Smooth muscle cell (in vitro differentiated cells): ENCODE data around the gene PKIB. TPM values are rescaled to one million over a fixed set of nuclear protein-coding genes. Genes with fewer than 3 reads are reported as not detected.

Source experiments
- DNase-seq: peaks from one replicate; lab custom pipeline; 2025; ENCODE audit not compliant: unreplicated experiment; lab: John Stamatoyannopoulos, UW
- H2AFZ ChIP-seq: fragments of 200-600 bp; sonication (generic); 2 replicates; pipeline ENCODE4 v1.6.0; 2016; ENCODE audit warnings: antibody characterized with exemption, low read depth, mild to moderate bottlenecking
- H3F3A ChIP-seq: fragments of 200-600 bp; sonication (generic); 2 replicates; pipeline ENCODE4 v1.6.0; 2017; ENCODE audit warnings: antibody characterized with exemption, low read depth
- H3K27ac ChIP-seq: fragments of 200-600 bp; sonication (generic); 2 replicates; pipeline ENCODE4 v1.5.1; 2016; ENCODE audit warnings: low read depth, mild to moderate bottlenecking
- H3K27me3 ChIP-seq: fragments of 200-600 bp; sonication (generic); 2 replicates; pipeline ENCODE4 v1.6.1; 2016; ENCODE audit warnings: low read depth, mild to moderate bottlenecking
- H3K36me3 ChIP-seq: fragments of 200-600 bp; sonication (generic); 2 replicates; pipeline ENCODE4 v1.5.1; 2016; ENCODE audit warnings: low read depth
- H3K4me1 ChIP-seq: fragments of 200-600 bp; sonication (generic); 2 replicates; pipeline ENCODE4 v1.5.1; 2016; ENCODE audit warnings: low read depth
- H3K4me2 ChIP-seq: fragments of 200-600 bp; sonication (generic); 2 replicates; pipeline ENCODE4 v1.6.0; 2016; ENCODE audit warnings: mild to moderate bottlenecking
- H3K4me3 ChIP-seq: fragments of 200-600 bp; sonication (generic); 2 replicates; pipeline ENCODE4 v1.5.1; 2016; ENCODE audit warnings: mild to moderate bottlenecking
- H3K79me2 ChIP-seq: fragments of 200-600 bp; sonication (generic); 2 replicates; pipeline ENCODE4 v1.6.0; 2016; ENCODE audit warnings: low read depth, mild to moderate bottlenecking
- H3K9ac ChIP-seq: fragments of 200-600 bp; sonication (generic); 2 replicates; pipeline ENCODE4 v1.6.0; 2016; ENCODE audit warnings: low read depth
- H3K9me3 ChIP-seq: fragments of 200-600 bp; sonication (generic); replicated peaks from 2 replicates; pipeline ENCODE4 v1.5.1; 2016; ENCODE audit warnings: low read depth
- H4K20me1 ChIP-seq: fragments of 200-600 bp; sonication (generic); 2 replicates; pipeline ENCODE4 v1.6.0; 2016; ENCODE audit warnings: low read depth
- CTCF ChIP-seq: fragments of 200-600 bp; sonication (generic); IDR thresholded peaks from 2 replicates; pipeline ENCODE4 v1.5.1; 2017; ENCODE audit warnings: borderline replicate concordance, mild to moderate bottlenecking, antibody characterized with exemption; ENCODE audit not compliant: insufficient read depth, poor library complexity, severe bottlenecking
- WGBS: methylation state at CpG from one replicate; pipeline ENCODE4 v1.1.7; 2016; ENCODE audit warnings: low lambda C conversion rate; 5-methylcytosine and 5-hydroxymethylcytosine counted together
- polyA plus RNA-seq: library from polyadenylated mRNA; unstranded; fragments of >200 nt; fragmentation: Nextera tagmentation; extraction: Ambion mirVana; gene quantifications from 2 replicates; pipeline ENCODE4 v1.2.1, GENCODE V29; 2016
- small RNA-seq: library from RNA; depleted of rRNA; stranded (forward); fragments of <200 nt; gene quantifications from one replicate; pipeline ENCODE3, GENCODE V24; 2014
- total RNA-seq: library from RNA; depleted of rRNA; stranded (reverse); fragments of >200 nt; gene quantifications from 2 replicates; pipeline ENCODE4 v1.2.3, GENCODE V29; 2014

Gene PKIB
- total and polyA plus RNA-seq, 2 experiments from 2014 or later, result 65.6 to 82.6 TPM

GRCh38 chr6:122766256-122766655 is 156.1 kb downstream of the PKIB start:
- H3K36me3 ChIP-seq, result no peaks in the 10 kb centered on the region

GRCh38 chr6:122770835-122771601 is 160.8 kb downstream of the PKIB start:
- no peaks in the 10 kb centered on the region for H4K20me1 ChIP-seq
- no peak for DNase-seq
- peaks cover 18% of the 10 kb centered on the region for H3K27me3 ChIP-seq
- H3K27ac ChIP-seq, result no peak overlapping the region
- no peak overlapping the region for H2AFZ ChIP-seq
- H3F3A ChIP-seq, result no peaks in the 10 kb centered on the region
- no peaks in the 10 kb centered on the region for H3K9me3 ChIP-seq
- H3K79me2 ChIP-seq, result no peaks in the 10 kb centered on the region
- H3K4me3 ChIP-seq, result no peak overlapping the region
- no peaks in the 10 kb centered on the region for H3K36me3 ChIP-seq
- H3K4me2 ChIP-seq, result no peak overlapping the region
- H3K9ac ChIP-seq, result no peak overlapping the region
- TF ChIP-seq CTCF, result no peak
- WGBS, result 17% methylated on average over 1 of the region's 1 CpG
- no peaks in the 10 kb centered on the region for H3K4me1 ChIP-seq

More at GRCh38 chr6:122766256-122766655, 156.1 kb downstream of the PKIB start:
- TF ChIP-seq CTCF, result no peak
- H3K27ac ChIP-seq, result no peak overlapping the region
- H3K4me1 ChIP-seq, result no peaks in the 10 kb centered on the region
- H3K9ac ChIP-seq, result no peak overlapping the region
- H4K20me1 ChIP-seq, result no peaks in the 10 kb centered on the region
- no peaks in the 10 kb centered on the region for H3K9me3 ChIP-seq
- H2AFZ ChIP-seq, result peak overlapping the region; percentile 20
- no peak for DNase-seq
- peaks cover 13% of the 10 kb centered on the region for H3K27me3 ChIP-seq
- H3K79me2 ChIP-seq, result no peaks in the 10 kb centered on the region
- no peaks in the 10 kb centered on the region for H3F3A ChIP-seq
- H3K4me3 ChIP-seq, result no peak overlapping the region
- no peak overlapping the region for H3K4me2 ChIP-seq

GRCh38 chr6:122772724-122773415 is 162.7 kb downstream of the PKIB start:
- H3K27me3 ChIP-seq, result peaks cover 11% of the 10 kb centered on the region
- H3K9ac ChIP-seq, result no peak overlapping the region
- no peaks in the 10 kb centered on the region for H3K4me1 ChIP-seq
- H3K79me2 ChIP-seq, result no peaks in the 10 kb centered on the region
- no peaks in the 10 kb centered on the region for H4K20me1 ChIP-seq
- H3K27ac ChIP-seq, result no peak overlapping the region
- H2AFZ ChIP-seq, result no peak overlapping the region
- no peak overlapping the region for H3K4me2 ChIP-seq
- H3K4me3 ChIP-seq, result no peak overlapping the region
- 74% methylated on average over 3 of the region's 3 CpGs for WGBS
- no peak for TF ChIP-seq CTCF
- no peak for DNase-seq
- no peaks in the 10 kb centered on the region for H3F3A ChIP-seq
- H3K9me3 ChIP-seq, result no peaks in the 10 kb centered on the region
- H3K36me3 ChIP-seq, result no peaks in the 10 kb centered on the region

Small RNA genes within 50 kb of the gene (small RNA-seq; reads per million reads assigned to genes)
- not detected for gene RN7SL564P

Other genes starting within 250 kb of the PKIB start
- gene HSF2, start 210.8 kb upstream of the PKIB start, total RNA-seq, result 39.5 and 48.6 TPM in 2 replicates
- 12.1 and 12.2 TPM in 2 replicates for gene HSF2, start 210.8 kb upstream of the PKIB start, polyA plus RNA-seq
- 233 and 301 TPM in 2 replicates for gene SERINC1, start 138.6 kb upstream of the PKIB start, total RNA-seq
- 136 and 144 TPM in 2 replicates for gene SERINC1, start 138.6 kb upstream of the PKIB start, polyA plus RNA-seq
- not detected in 2 replicates for gene FABP7, start 169.3 kb downstream of the PKIB start, total RNA-seq
- not detected in 2 replicates for gene FABP7, start 169.3 kb downstream of the PKIB start, polyA plus RNA-seq
- 6.5 and 14.5 TPM in 2 replicates for gene SMPDL3A, start 178.9 kb downstream of the PKIB start, total RNA-seq
- 2.3 and 8.6 TPM in 2 replicates for gene SMPDL3A, start 178.9 kb downstream of the PKIB start, polyA plus RNA-seq